ENCODE data around the gene CFHR2.
"Not testable (repeated sequence)": the region's sequence is repeated elsewhere in the genome, so short reads cannot be mapped to it uniquely, and the experiment has no call there.

The CFHR2 gene

GRCh38 chr1:196943568-196943967 is at the start of gene CFHR2:
TSS of gene CFHR2 (plus strand) at chr1:196943738. CDS start at chr1:196943881, 143 bp downstream.
- not testable (repeated sequence) for DNase-seq (ENCODE audit: low read depth)

GRCh38 chr1:196896355-196896754 is 47.2 kb upstream of the CFHR2 start:
- no peak for DNase-seq (ENCODE audit: low read depth)

- no peak for DNase-seq (ENCODE audit: low read depth)
These were observed 46.2 kb upstream of the CFHR2 start for GRCh38 chr1:196897158-196897828.

- no peak for DNase-seq (ENCODE audit: low read depth)
These were observed 41.2 kb upstream of the CFHR2 start for GRCh38 chr1:196902344-196902743.

- DNase-seq (ENCODE audit: low read depth) = no peak
These were observed 33.3 kb upstream of the CFHR2 start for GRCh38 chr1:196910215-196910614.

GRCh38 chr1:196912283-196912682 is 31.3 kb upstream of the CFHR2 start:
- DNase-seq (ENCODE audit: low read depth) = not testable (repeated sequence)

GRCh38 chr1:196926839-196927238 is 16.7 kb upstream of the CFHR2 start:
- DNase-seq (ENCODE audit: low read depth) = not testable (repeated sequence)

- not testable (repeated sequence) for DNase-seq (ENCODE audit: low read depth)
These were observed 10.7 kb upstream of the CFHR2 start for GRCh38 chr1:196932853-196933252.

GRCh38 chr1:196933531-196934189 is 9.9 kb upstream of the CFHR2 start:
- no peak for DNase-seq (ENCODE audit: low read depth)

- DNase-seq (ENCODE audit: low read depth) = not testable (repeated sequence)
These were observed 2.1 kb upstream of the CFHR2 start for GRCh38 chr1:196941474-196941873.

- no peak for DNase-seq (ENCODE audit: low read depth)
These were observed 8.3 kb downstream of the CFHR2 start for GRCh38 chr1:196951711-196952394.

GRCh38 chr1:196954778-196955177 is 11.2 kb downstream of the CFHR2 start:
- DNase-seq (ENCODE audit: low read depth) = no peak

- no peak for DNase-seq (ENCODE audit: low read depth)
These were observed 12.4 kb downstream of the CFHR2 start for GRCh38 chr1:196955926-196956325.

GRCh38 chr1:196960854-196961253 is 17.3 kb downstream of the CFHR2 start:
- DNase-seq (ENCODE audit: low read depth) = no peak

- DNase-seq (ENCODE audit: low read depth) = no peak
These were observed 26.6 kb downstream of the CFHR2 start for GRCh38 chr1:196970182-196970581.

GRCh38 chr1:196976278-196976677 is 32.7 kb downstream of the CFHR2 start:
- no peak for DNase-seq (ENCODE audit: low read depth)

- no peak for DNase-seq (ENCODE audit: low read depth)
These were observed 33.7 kb downstream of the CFHR2 start, which contains the start of gene CFHR5 for GRCh38 chr1:196977278-196977677. TSS of gene CFHR5 (plus strand) at chr1:196977556. CDS start at chr1:196977665, 109 bp downstream.

GRCh38 chr1:196980859-196981258 is 37.3 kb downstream of the CFHR2 start:
- no peak for DNase-seq (ENCODE audit: low read depth)

GRCh38 chr1:196982247-196982646 is 38.7 kb downstream of the CFHR2 start:
- DNase-seq (ENCODE audit: low read depth) = not testable (repeated sequence)

GRCh38 chr1:196991919-196992651 is 48.5 kb downstream of the CFHR2 start:
- DNase-seq (ENCODE audit: low read depth) = not testable (repeated sequence)

GRCh38 chr1:196993916-196994315 is 50.4 kb downstream of the CFHR2 start:
- no peak for DNase-seq (ENCODE audit: low read depth)

GRCh38 chr1:196997423-196997822 is 53.9 kb downstream of the CFHR2 start:
- no peak for DNase-seq (ENCODE audit: low read depth)
